NCI-H1092 (cell line): ENCODE results near the gene IGSF3.

Source experiments
- DNase-seq: peaks from one replicate; lab custom pipeline; 2025; lab: John Stamatoyannopoulos, UW

The IGSF3 gene

DNA sequence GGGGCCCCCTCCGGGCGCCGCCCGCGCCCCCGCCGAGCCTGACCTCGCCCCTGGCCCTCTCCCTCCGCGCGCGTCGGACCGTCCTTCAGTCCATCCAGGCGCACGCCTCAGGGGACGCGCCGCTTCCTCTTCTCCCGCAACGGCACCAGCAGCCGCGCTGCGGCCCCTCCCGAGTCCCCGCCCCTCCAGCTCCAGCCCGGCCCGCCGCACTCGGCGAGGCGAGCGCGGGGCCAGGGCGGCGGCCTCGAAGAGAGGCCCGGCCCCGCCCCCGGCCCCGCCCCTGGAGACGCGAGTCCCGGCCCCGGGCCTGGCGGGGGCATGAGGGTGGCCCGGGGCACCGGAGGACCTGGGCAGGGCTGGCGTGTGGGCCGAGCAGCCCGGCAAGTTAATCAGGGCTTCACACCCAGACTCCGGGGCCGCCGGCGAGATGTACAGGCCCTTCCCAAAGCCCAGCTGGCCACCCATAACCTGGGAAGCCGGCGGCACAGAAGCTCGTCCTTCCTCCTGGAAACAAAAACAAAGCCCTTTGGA is at the start of gene IGSF3:
Gene IGSF3, minus strand, starts transcription at position 159 of the 531 bp plus-strand sequence. CDS start 1,407 bp downstream, outside the sequence.
- DNase-seq: peak; percentile 19

DNA sequence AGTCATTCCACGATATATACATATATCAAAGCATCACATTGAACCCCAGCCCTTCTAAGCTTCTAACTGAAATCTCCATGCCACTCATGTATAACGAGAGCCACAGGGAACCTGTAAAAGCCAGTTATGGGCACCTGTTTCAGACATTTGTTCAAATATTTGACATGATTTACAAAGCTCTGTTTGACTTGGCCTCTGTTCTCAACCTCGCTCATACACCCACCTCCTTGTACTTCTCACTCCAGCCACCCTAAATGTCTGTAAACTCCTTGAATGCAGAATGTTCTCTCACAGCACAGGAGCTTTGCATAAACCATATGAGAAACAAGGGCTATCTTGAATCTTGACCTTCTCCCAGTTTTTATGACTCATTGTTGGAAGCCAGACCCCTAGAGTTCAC is 49.8 kb upstream of the IGSF3 start:
- peak; percentile 4 for DNase-seq

DNA sequence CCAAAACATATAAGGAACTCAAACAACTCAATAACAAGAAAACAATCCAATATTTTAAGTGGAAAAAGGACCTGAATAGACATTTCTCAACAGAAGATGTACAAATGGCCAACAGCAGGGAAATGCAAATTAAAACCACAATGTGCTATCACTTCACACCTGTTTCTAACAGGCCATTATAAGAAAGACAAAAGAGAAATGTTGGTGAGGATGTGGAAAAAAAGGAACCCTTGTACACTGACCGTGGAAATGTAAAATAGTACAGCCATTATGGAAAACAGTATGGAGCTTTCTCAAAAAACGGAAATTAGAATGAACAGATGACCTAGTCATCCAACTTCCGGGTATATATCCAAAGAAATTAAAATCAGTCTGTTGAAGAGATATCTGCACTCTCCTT is 48.9 kb upstream of the IGSF3 start:
- no peak for DNase-seq

DNA sequence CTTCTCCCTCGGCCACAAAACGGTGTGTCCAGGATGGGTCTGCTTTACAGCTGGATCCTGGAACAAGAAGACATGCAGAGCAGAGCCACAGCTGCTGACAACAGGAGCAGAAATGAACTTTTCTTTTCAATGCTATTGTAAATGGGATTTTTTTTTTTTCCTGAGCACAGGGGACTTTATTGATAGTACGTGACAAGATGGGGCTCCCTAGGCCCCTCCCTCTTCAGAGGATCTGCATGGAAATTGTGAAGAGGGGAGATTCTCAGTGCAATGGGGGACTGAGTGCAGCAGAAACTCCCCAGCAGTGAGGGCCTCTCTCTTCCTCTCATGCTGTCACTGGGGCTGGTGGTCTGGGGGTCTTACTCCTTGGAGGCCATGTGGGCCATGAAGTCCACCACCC is 45.9 kb upstream of the IGSF3 start:
- no peak for DNase-seq

DNA sequence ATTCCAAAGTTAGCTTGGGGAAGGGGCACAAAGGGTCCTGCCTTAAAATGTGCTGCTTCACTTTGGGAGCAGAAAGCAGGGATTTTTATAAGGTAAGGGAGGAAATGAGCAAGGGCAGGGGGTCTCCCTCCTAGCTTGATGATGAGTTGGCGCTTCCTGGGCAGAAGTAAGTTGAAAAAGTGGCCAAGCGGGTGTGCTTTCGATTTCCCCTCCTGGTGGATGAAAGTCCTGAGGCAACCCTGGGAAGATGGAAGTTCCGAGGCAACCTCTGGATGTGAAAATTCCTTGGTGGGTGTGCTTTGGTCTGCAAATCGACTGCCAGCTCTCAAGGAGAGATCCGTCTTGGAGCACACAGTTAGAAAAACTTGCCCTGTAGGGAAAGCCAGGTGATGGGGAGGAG is 45.0 kb upstream of the IGSF3 start:
- no peak for DNase-seq

DNA sequence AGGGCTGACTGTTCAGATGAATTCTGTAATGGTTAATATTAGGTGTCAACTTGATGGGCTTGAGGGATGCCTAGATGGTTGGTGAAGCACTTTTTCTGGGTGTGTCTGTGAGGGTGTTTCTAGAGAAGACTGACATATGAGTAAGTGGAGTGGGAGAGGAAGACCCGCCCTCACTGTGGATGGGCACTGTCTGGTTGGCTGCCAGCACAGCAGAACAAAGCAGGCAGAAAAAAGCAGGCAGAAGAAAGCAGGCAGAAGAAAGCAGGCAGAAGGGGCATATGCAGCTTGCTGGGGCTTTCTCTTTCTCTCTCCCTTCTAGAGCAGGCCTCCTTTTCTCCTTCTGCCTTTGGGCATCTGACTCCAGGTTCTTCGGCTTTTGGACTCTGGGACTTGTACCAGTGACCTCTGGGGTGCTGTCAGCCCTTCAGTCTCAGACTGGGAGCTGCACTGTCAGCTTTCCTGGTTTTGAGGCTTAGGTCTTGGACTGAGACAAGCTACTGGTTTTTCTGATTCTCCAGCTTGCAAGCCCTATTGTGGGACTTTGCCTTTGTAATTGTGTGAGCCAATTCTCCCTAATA is 43.8 kb upstream of the IGSF3 start:
- peak; percentile 43 for DNase-seq

DNA sequence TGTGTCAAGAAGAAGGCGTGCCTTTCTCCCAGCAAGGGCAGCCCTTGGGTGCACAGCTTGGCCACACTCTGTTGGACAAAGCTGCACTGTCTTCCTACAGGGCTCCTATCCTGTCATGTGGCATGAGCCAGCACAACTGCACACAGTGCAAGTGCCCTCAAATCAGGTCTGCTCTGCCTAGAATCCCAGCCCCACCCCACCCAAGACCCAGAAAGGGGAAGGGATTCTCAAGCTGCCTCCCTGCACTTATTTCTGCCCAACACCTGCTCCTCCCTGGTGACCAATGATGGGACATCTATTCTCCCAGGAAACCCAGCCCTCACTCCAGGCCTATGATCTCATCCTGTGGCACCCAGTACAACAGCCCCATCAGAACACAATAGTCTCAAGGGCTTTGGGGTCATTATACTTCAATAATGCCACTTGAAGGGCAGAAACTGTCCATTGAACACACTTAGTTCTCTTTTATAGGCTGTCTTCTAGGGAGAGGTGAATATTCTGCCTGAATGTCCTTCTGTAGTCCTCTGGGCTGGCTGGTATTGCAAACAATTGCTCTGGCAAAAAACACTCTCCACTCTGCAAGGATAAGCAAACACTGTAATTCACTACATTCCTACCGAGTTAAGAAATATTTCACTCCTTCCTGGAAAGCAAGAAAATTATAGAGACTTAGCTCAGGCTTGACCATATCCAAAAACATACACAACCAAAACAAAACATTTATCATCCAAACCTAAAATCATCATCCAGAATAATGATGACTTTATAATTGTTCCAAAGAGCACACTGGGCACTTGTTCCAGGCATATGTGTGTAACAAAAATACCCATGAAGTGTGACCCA is 43.1 kb upstream of the IGSF3 start:
- DNase-seq: peak; percentile 51

DNA sequence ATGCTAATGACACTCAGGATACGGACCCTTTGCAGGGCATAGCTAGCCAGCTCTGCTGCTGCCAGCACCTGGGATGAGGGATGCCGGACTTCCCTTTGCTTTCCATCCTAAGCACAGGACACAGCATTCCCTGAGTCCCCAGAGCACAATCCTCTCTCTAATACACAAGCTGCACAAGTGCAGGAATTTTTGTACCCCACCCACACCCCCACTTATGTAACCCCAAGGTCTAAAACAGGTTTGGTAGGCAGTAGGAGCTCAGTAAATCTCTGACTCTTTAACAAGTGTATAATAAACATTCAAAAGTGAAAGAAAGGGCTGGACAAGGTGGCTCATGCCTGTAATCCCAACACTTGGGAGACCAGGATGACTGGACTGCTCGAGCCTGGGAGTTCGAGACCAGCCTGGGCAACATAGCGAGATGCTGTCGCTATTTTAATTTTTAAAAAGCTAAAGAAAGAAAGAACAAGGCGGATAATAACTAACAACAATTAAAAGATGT is 42.2 kb upstream of the IGSF3 start:
- DNase-seq: no peak

DNA sequence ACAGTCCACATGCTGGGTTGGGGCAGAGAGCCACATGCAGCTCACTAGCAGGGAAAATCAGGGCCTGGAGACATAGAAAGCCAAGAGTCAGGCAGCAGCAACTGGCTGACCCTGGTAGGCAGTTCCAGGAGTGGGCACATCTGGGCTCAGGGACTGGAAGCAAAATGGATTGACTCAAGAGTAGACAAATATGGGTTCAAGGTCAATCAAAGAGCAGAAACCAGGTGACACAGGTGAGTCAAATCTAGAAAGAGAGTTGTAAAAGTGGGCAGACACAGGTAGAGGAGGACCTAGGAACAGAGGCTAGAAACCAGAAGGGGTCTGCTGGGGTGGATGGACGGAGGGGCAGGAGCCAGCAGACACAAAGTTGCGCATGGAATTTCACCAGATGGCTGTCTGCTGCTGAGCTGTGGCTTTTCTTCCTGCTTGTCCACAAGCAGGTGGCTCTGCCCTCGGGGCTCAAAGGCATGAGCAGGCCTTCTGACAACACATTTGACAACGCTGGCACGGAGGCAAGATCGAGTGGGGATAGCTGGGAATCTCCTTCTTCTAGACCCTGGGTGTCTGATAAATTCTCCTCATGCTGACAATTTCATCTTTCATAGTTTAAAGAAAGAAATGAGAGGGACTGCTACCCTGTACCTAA is 40.8 kb upstream of the IGSF3 start:
- DNase-seq: no peak

DNA sequence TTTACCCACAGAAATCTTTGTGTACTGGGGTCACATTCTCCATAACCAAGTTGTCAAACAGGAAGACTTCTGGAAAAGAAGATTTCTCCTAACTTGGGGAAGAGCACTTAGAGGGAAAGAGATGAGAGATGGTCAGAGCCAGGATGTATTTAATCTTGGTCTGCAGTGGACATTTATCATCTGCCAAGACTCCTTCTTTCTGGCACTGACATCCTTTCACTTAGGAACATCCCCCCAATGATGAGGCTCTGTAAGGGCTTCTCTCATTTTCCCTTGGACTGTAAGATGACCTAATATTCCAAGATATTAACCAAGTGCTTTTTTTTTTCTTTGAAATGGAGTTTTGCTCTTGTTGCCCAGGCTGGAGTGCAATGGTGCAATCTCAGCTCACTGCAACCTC is 39.3 kb upstream of the IGSF3 start:
- no peak for DNase-seq

DNA sequence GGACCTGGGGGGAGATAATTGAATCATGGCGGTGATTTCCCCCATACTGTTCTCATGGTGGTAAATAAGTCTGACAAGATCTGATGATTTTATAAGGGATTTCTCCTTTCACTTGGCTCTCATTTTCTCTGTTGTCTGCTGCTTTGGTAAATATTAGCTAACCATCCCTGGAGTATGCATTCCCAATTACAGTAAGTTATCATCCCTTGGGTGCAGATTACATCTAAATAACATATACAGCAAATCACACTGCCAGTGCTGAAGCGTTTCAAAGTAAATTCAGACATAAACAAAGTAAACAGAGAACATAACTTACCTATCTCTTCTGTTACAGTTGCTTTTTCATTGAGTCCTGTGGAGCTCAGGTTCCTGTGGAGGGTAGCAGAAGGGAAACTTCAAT is 38.6 kb upstream of the IGSF3 start:
- DNase-seq: no peak

DNA sequence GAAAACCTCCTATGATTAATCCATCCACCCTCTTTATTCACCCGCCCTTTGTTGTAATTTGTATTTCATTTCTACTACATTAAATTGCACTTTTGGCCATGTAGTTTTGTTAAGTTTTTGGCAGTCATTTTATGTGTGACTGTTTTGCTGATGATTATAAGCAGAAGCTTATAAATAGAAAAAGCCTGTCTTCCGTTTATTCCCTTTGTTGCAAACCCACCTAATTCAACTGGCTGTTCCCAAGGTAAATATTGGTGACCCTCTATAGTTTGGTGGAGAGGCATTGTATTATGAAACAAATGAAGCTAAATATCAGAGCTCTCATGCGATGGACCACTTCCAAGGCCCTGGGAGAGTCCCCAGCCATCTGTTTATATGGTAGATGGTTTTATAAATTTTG is 36.7 kb upstream of the IGSF3 start:
- peak; percentile 27 for DNase-seq

DNA sequence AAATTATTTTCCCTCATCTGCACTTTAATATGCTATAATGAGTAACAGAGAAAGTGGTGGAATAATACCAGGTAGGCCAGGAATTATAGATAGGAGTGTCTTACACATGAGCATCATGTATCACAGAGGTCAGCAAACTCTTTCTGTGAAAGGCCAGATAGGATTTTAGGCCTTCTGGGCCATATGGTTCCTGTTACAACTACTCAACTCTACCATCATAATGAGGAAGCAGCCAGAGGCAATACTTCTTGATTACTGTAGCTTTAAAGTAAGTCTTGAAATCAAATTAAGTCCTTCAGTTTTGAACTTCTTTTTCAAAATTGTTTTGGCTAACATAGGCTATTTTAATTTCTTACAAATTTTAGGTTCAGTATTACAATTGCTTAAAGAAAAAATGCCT is 32.1 kb upstream of the IGSF3 start:
- DNase-seq: no peak

DNA sequence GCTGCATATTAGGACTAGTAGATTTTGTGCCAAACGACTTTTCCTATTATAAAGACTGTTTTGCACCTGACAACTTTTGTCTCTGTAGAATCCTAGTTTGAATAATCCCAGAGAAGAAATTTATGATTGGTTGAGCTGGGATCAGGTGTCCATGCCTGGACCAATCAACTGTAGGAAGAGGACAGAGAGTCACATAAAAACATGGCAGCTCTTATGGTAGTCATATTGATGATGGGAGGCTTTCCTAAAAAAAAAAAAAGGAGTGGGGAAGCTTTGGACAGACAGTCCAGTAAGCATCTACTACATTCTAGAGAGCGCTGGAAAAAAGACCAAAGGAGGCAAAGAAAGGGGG is 30.7 kb upstream of the IGSF3 start:
- no peak for DNase-seq

DNA sequence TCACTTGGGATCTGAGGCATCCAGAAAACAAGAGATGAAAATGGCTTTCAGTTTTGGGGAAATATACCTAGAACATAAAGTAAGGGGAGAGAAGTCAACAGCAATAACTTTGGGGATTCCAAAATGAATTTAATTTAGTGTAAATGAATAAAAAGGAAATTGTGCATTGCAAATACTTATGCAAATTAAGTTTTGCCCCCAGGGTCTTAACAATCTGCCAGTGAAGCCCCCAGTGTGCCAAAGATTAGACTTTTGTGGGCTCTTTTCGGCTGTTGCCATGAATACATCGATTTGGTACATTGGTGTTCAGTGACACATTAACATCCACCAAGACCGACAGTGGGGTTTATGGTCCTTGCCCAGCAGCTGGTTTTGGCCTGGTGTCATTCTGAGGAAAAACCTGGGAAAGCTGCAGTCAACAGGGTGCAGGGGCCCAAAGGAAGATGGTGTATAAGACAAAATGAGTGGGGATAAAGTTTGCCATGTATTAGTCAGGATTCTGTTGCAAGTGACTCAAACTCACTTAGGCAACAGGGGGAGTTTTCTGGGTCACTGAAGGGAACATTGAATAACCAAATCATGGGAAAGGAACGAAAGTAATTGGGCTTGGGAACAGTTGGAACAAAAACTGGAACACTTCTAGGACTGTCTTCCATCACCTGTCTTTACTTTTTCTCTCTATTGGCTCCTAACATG is 30.2 kb upstream of the IGSF3 start:
- no peak for DNase-seq

DNA sequence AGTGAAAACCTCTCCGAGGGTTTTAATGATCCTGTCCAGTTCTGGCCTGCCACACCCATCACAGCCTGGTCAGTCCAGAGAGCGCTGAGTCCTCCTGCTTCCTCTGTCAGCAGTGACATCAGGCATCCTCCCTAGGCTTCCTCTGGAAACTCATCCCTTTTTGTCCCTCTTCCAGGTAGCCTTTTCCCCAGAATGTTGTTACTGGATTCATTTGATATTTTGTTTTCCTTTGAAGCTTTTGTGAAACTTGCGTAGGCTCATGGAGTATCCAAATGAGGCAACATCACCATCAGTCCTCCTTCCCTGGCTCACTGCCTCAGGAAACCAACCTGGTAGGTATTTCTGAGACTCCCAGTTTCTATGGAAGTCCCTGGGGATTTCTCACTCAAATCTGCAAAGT is 27.0 kb upstream of the IGSF3 start:
- DNase-seq: no peak

DNA sequence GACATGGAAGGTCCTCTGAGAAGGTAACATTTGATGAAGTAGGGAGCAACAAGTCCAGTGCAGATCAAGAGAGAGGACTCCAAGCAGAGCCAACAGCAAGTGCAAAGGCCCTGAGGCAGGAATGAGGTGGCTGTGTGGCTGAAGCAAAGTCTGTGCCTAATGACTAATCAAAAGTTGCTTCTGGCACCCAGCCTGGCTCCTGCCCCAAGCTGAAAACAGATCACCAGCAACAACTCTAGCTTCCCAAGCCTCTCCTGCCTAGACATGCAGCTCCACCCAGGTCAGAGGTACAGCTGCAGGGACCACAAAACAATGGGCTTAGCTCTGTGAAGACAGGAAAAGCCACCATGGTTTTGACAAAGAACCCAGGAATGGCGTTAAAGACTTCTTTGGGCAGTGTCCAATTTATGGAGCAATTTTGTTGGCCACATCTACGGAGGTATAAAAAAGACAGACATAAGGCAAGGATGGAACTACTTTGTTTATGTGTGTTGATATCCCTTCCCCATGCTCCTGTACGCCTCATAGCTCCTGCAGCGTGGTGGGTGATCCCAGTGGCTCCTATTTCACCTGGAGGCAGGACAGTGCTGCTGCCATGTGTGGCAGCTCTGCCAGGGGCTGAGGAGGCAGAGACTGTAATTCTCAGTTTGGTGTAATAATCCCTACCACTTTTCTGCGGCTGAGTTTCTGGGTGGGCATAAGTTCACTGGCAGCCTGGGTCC is 26.4 kb upstream of the IGSF3 start:
- DNase-seq: no peak

DNA sequence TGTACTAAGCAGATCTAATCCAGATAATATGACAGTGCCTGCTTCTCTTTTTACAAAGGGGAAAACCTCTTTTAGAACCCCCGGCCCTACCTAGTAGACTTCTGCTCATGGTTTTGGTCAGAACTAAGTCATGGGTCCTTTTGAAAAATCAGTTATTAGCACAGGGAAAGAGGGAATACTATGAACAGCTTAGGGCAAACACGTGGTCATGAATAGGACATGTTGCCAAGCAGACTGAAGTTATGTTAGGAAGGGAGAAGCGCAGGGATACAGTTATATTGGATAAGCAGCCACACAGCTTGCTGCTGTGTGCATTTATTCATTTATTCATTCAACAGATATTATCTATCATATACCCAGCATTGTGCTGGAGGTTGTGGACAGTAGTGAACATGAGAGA is 25.3 kb upstream of the IGSF3 start:
- no peak for DNase-seq

DNA sequence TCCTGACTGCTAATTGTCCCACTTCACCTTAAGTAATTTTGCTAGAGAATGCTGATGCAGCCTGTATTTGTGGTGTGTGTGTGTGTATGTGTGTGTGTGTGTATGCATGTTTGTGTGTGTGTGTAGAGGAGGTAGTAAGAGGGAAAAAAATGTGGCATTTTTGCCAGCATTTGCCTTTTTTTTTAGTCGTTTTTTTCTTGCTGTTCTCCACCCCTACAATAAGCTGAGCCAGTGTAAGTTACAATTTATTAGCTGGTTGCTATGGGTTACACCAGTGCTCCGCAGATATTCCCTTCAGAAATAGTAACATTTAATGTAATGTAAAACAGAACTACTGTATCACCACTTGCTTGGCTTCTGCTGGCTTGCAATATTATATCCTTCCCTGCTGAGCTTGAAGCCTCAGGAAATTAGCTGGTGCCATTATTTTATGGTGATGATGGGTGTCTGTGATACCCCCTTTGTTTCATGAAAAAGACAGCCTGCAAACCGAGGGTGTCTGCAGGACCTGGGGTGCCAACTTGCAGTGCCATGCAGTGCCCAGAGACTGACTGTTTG is 23.4 kb upstream of the IGSF3 start:
- DNase-seq: no peak

DNA sequence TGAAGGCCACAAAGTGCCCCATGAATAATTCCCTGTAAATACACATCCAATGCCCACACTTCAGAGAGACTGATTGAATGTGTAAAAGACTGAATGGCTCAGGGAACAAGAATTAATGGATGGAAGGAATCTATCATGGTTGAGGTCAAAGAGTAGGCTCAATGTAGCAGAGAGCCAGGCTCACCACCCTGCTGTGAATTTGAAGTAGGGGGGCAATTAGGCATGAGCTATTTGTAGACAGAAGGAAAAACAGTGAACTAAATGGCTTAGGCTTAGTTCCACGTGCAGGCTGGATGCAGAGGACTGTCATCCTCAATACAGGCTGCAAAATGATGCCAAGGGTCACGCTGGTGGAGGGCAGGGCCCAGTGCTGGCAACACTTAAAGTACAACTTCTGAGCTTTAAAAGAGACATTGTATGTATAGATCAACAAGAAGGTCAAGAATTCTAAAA is 22.9 kb upstream of the IGSF3 start:
- DNase-seq: no peak

DNA sequence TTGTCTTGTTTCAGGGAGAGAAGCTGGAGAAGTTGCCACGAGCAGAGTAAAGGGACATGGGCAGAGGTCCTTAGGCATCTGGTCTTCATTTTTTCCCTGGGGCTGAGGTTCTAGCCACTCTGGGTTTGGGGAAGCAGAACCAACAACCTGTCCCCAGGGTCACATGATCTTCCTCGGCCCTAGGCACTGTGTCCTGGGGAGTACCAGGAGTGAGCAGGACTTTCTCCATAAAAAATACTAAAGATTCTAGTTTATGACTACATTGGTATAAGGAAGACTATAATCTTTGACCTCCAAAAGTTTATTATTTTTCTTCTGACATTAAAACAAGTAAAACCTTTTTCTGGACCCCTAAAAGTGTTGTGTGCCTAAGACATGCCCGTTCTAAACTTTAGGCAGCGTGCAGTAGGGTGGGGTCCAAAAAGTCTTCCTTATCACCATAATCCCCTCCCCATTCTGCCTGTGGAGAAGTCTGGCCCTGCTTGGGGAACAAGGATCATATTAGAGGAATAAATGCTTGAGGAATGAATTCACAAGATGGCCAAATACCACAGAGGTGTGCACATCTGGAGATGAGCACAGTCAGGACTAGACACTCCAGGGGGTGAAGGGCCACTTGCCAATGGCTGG is 19.3 kb upstream of the IGSF3 start:
- DNase-seq: no peak
